Ascending aorta (tissue), 2 donors: Measurements from ENCODE around the gene ANKRD33B. TPM values are rescaled to one million over a fixed set of nuclear protein-coding genes. Genes with fewer than 3 reads are reported as not detected.

Source experiments
- DNase-seq, 2 donors: peaks; one replicate each; pipeline ENCODE4 v3.0.0-alpha.2; 2019; ENCODE audit warnings: low spot score in 2 of 2
- H3K27ac ChIP-seq, 2 donors: fragments of 200-600 bp; sonication (generic); one replicate each; pipeline ENCODE4 v1.5.1; 2016 to 2017; ENCODE audit warnings: mild to moderate bottlenecking in 1 of 2
- H3K27me3 ChIP-seq: fragments of 200-600 bp; sonication (generic); one replicate; pipeline ENCODE4 v1.5.1; 2017
- H3K36me3 ChIP-seq, 2 donors: fragments of 200-600 bp; sonication (generic); one replicate each; pipeline ENCODE4 v1.5.1; 2016
- H3K4me1 ChIP-seq, 2 donors: fragments of 200-600 bp; sonication (generic); one replicate each; pipeline ENCODE4 v1.5.1; 2016 to 2017; ENCODE audit warnings: mild to moderate bottlenecking in 1 of 2
- H3K4me3 ChIP-seq, 2 donors: fragments of 200-600 bp; sonication (generic); one replicate each; pipeline ENCODE4 v1.5.1; 2016 to 2017; ENCODE audit warnings: mild to moderate bottlenecking in 1 of 2
- H3K9me3 ChIP-seq, 2 donors: fragments of 200-600 bp; sonication (generic); one replicate each; pipeline ENCODE4 v1.5.1; 2016
- intact Hi-C: fragments of 100-400 bp; cut with DNase I; formaldehyde crosslinking; loops from one replicate; pipeline ENCODE4 v1.15.1; 2023
- total RNA-seq: library from RNA; depleted of rRNA; stranded (reverse); fragments of >200 nt; gene quantifications from one replicate; pipeline ENCODE4 v1.1.0, GENCODE V29; 2016
- TF ChIP-seq, protein P1 (sequence below), 3 experiments: fragments of 200-600 bp in 2 of 3; fragments of 450-650 bp in 1 of 3; sonication (generic) in 2 of 3; IDR thresholded peaks; one replicate each; pipeline ENCODE4 v1.5.1; 2016 to 2019; ENCODE audit warnings: antibody characterized with exemption in 3 of 3, mild to moderate bottlenecking in 1 of 3, moderate library complexity in 1 of 3

Gene ANKRD33B
- total RNA-seq, 1 donor from 2014 or later, result 7.2 TPM

DNA sequence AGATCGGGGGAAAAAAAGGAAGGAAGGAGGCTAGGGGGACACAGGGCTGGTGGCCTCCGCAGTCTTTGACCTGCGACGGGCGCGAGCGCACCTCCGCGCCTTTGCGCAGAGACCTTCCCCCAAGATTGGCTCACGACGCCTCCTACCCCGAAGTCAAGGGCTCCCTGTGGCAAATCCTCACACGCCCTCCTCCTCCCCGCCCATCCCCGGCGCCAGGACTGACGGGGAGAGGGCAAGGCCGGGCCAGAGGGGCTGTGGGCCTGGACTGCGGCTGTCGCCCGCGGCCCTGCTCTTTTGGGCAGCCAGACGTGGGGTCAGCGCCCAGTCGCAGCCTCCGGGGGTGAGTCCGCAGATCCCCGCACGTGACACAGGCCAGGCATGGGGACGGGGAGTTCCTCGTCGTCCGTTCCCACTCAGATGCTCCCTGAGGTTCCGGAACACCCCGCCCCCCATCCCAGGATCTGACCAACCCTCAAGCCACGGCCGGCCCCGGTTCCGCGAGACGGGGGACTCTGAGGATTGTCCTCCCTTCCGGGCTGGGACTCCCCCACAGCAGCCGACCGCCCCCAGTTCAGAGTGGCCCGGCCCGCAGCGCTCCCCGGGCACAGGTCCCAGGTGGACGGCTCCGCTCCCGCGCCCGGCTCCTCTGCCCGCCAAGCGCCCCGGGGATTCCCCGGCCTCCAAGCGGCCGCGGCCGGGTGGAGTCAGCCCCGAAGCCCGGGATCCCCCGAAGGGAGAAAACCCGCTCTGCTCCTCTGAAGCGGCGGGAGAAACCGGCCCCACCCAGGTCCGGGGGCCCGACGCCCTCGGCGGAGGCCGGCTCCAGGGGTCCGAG is 543 bp upstream of the ANKRD33B start:
- no peaks in the 10 kb centered on the region for H3K9me3 ChIP-seq
- intact Hi-C loops, result loop anchor here (2.0 kb wide), 1 partner anchor 63 kb away; no protein-coding TSS in a partner anchor
- peak overlapping the region; percentile 50 to 80 for H3K27ac ChIP-seq
- TF ChIP-seq, protein P1, sequence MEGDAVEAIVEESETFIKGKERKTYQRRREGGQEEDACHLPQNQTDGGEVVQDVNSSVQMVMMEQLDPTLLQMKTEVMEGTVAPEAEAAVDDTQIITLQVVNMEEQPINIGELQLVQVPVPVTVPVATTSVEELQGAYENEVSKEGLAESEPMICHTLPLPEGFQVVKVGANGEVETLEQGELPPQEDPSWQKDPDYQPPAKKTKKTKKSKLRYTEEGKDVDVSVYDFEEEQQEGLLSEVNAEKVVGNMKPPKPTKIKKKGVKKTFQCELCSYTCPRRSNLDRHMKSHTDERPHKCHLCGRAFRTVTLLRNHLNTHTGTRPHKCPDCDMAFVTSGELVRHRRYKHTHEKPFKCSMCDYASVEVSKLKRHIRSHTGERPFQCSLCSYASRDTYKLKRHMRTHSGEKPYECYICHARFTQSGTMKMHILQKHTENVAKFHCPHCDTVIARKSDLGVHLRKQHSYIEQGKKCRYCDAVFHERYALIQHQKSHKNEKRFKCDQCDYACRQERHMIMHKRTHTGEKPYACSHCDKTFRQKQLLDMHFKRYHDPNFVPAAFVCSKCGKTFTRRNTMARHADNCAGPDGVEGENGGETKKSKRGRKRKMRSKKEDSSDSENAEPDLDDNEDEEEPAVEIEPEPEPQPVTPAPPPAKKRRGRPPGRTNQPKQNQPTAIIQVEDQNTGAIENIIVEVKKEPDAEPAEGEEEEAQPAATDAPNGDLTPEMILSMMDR (IDR thresholded peaks at IDR 0.05), result no peak
- H3K27me3 ChIP-seq, result no peaks in the 10 kb centered on the region
- DNase-seq, result peak in 1 of 2 donors; percentile 79
- peak overlapping the region; percentile 72 to 76 for H3K4me3 ChIP-seq
- H3K36me3 ChIP-seq, result no peaks in the 10 kb centered on the region
- H3K4me1 ChIP-seq, result peaks cover 0 to 21% of the 10 kb centered on the region in 2 donors

DNA sequence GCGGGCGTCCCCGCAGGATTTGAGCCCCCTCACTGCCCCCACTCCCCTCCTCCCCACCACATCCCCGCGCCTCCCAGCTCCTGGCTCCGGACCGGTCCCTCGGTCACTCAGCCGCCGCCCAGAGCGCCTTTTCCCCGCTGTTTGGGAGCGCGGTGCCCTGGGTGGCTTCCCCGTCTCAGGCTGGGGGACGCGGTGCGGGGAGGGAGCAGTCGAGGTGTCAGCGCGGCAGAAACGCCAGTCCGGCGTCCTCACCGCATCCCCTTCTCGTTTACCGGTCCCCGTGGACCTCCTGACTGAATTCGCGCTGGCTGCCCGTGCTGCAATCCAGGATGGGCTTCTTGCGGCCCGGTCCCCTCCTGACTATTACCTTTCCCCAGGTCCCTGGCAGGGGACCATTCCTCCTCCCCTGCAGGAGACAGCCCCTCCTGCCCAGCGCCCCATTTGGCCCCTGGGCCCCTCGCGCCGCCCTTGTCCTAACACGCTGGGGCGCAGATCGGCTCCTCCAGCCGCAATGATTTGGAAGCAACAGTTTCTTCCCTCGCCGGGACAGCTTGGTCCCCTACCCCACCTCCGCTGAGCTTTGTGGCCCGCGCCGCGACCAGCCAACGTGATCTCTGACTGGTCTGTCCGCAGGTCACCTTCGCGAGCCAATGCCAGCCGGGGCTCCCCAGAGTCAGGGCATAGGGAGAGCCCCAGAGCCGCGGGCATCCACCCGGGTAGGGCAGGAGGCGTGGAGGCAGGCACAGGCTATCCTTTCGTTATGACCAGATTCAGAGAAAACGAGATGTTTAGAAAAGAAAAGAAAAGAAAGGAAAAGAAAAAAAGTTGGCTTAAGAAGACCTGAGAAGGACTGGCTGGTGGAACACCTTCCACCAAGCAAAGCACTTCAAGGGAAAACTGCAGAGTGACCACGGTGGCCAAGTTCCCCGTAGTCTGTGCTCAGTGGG is 1.2 kb downstream of the ANKRD33B start:
- TF ChIP-seq, protein P1 (IDR thresholded peaks at IDR 0.05), result no peak
- Histone ChIP-seq H3K27me3 (no peaks in the 10 kb centered on the region), H3K4me1 (peaks cover 0 to 21% of the 10 kb centered on the region in 2 donors), H3K9me3 (no peaks in the 10 kb centered on the region), H3K4me3 (peak overlapping the region; percentile 72 to 76), H3K27ac (peak overlapping the region; percentile 48 to 80), H3K36me3 (no peaks in the 10 kb centered on the region)
- intact Hi-C loops, result loop anchor here (5.0 kb wide), 2 partner anchors 37 to 113 kb away; no protein-coding TSS in a partner anchor
- DNase-seq, result no peak

DNA sequence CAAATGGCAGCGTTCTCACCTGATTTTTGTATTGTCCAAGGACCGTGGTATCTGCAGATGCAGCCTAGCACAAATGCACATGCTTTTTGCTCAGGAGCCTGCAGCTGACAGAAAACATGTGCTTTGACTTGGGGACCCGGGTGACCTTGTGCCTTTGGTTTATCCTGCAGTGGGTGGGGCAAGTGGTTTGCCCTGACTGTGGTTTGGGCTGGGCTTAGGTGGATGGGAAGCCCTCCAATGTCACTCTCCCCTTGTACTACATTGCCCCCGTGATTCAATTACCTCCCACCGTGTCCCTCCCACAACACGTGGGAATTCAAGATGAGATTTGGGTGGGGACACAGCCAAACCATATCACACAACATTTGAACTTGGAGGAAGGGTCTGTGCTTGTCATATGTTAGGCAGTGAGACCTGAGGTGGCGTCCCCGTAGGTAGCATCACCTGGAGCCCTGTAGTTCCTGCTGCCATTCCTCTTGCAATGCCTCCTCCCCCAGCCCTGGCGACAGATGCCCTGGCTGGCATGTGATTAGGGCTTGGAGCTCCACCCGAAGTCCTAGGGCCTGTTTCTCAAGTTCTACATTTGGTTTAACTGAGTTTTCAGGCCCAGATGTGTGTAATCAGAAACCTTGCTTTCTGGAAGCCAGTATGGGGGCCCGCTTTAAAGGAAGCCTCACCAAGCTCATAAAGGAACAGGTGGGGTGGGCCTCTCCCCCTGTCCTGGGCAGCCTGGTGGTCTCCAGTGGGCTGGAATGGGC is 2.1 kb downstream of the ANKRD33B start:
- H3K27me3 ChIP-seq, result no peaks in the 10 kb centered on the region
- H3K4me1 ChIP-seq, result peaks cover 0 to 21% of the 10 kb centered on the region in 2 donors
- peak overlapping the region; percentile 72 to 76 for H3K4me3 ChIP-seq
- intact Hi-C loops, result loop anchor here (5.0 kb wide), 2 partner anchors 36 to 114 kb away; no protein-coding TSS in a partner anchor
- DNase-seq, result no peak
- TF ChIP-seq, protein P1 (IDR thresholded peaks at IDR 0.05), result no peak
- H3K9me3 ChIP-seq, result no peaks in the 10 kb centered on the region
- peak overlapping the region; percentile 75 to 80 for H3K27ac ChIP-seq
- H3K36me3 ChIP-seq, result no peaks in the 10 kb centered on the region

DNA sequence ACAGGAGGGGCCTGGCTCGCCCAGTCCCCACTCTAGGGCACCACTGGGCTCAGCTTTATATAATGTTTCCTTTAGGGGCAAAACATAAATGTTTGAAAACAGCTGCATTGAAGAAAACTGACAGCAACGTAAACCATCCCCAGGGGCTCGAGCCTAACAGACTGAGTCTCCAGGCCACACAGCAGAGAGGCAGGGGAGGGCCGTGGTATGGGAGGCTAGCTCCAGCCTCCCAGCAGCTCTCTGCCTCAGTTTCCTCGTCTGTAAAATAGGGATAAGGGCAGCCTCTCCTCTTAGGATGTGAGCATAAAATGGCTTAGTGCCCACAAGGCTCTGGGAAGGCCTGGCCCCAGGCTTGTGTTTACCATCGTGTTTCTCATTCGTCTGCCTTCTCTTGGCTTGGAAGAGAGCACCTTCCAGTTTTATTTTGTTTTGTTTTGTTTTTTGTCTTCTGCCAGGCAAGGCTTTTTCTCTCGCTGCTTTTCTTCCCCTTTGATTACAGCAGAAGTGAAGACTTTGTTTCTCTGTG is 2.7 kb downstream of the ANKRD33B start:
- TF ChIP-seq, protein P1 (IDR thresholded peaks at IDR 0.05), result no peak
- Histone ChIP-seq H3K27me3 (no peaks in the 10 kb centered on the region), H3K4me3 (peak overlapping the region; percentile 72 to 76), H3K9me3 (no peaks in the 10 kb centered on the region), H3K4me1 (peaks cover 0 to 21% of the 10 kb centered on the region in 2 donors), H3K27ac (peak overlapping the region; percentile 75 to 80), H3K36me3 (no peaks in the 10 kb centered on the region)
- no peak for DNase-seq
- intact Hi-C loops, result loop anchor here (5.0 kb wide), 2 partner anchors 36 to 114 kb away; no protein-coding TSS in a partner anchor
